Cardiac septum (tissue), 1 donor: ENCODE results near the gene SAXO2. TPM values are rescaled to one million over a fixed set of nuclear protein-coding genes. Genes with fewer than 3 reads are reported as not detected.
"Not testable (repeated sequence)": the region's sequence is repeated elsewhere in the genome, so short reads cannot be mapped to it uniquely, and the experiment has no call there.

ENCODE experiments used
- DNase-seq: peaks from one replicate; pipeline ENCODE4 v3.0.0-alpha.2; 2020; ENCODE audit warnings: low spot score
- intact Hi-C: fragments of 100-400 bp; cut with DNase I; formaldehyde crosslinking; loops from one replicate; pipeline ENCODE4 v1.14.0; 2022
- total RNA-seq: library from RNA; stranded (reverse); fragmentation: NEBNext Ultra II Directional; extraction: Animal tissue kit (Norgen Biotek cat#: 25700); gene quantifications from one replicate; pipeline ENCODE4 v1.2.1, GENCODE V29; 2021
- donor health status: DM: no; HTN: no; CAD: no.

Gene SAXO2
- total RNA-seq, 1 donor from 2014 or later = 3.3 TPM

DNA sequence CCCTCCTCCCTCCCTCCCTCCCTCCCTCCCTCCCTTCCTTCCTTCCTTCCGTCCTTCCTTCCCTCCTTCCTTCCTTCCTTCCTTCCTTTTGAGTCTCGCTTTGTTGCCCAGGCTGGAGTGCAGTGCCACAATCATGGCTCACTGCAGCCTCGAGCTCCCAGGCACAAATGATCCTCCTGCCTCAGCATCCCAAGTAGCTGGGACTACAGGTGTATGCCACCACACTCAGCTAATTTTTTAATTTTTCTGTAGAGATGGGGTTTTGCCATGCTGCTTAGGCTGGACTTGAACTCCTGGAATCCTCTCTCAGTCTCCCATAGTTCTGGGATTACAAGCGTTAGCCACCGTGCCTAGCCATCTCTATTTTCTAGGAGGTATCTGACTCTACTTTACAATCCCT lies 48.7 kb downstream of the SAXO2 start:
- intact Hi-C loops, DNase-seq: not testable (repeated sequence)

DNA sequence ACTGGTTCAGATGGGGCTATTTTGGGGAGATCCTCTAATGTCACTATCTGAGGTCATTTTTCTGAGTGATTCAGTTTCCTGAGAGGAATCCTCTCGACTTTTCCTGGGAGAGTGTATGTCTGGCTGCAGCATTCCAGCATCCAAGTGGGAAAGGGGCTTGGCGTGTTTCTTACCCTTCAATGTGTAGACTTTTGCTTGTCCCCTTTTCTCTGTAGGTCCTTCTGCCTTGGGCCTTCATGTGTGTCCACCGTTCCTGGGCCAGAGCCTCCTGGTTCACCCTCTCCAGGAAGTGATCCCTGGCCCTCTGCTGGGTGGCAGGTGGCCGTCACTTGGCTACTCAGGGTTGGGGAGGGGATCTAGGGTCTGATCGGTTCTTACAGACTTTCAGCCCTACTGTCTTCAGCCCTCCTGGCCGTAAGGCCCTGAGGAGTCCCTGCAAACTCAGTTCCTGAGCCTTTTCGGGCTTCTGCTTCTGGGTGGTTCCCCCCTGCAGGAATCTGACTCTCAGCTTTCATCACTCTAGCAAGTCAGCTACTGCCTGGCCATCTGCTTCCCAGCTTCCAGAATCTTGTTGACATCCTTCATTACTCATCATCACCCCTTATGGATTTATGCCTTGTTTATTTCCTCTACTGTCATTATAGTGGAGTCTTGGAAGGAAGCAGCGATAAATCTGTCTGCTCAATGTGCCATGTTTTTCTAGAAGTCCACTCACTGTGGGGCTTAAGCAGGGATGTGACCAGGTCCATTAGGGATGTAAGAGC lies 50.1 kb downstream of the SAXO2 start:
- intact Hi-C loops = no loop called here
- no peak for DNase-seq

DNA sequence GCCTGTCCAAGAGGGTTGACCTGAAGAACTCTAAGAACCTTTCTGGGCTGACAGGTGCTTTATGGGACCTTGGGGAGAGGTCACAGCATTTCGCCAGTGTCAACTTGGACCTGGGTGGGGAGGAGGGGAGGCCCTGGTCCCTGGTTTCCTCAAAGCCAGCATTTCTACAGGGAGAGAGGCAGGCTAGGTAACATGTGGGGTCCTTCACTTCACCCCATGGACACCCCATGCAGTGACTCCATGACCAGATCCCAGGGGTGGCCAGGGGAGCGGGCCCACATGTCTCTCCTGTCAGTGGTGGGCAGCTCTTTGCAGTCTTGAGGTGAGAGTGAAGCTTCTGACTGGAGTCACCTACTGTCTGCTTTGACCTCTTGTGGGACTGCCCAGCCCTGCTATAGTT lies 50.8 kb downstream of the SAXO2 start:
- intact Hi-C loops = no loop called here
- peak; percentile 33 for DNase-seq

DNA sequence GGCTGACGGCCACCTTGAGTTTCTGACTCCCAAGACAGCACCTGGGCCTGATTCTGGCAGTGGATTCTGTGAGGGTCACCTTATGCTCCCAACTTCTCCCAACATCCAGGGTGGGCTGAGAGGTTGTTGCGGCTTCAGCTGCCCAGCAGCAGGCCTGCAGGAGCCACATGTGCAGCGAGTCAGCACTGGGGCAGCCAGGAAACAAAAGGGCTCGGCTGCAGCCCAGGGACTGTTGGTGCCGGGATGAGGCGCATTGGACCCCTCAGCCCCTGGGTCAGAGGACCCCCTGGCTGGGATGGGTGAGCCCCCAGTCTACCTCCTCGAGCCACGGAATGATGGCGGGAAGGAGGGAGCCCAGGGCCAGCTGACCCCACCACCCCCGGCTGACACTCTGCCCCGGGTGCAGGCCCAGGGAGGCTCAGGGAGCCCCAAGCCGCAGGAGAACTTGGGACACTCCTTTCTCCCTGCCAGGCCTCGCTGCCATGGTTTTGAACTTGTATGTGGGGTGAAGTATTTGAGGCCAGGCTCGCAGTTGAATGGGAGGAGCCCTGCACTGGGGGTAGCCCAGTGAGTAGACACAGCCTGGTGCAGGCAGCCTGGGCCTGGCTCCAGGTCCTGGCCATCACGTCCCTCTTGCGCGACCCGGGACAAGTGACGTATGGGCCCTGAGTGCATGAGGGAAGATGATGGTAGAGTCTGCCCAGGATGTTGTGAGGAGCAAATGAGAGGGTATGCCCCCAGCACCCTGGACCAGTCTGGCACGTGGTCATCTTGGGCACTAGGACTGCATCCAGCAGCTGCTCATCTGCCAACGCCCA lies 51.5 kb downstream of the SAXO2 start:
- peak; percentile 39 for DNase-seq
- intact Hi-C loops = not testable (repeated sequence)

DNA sequence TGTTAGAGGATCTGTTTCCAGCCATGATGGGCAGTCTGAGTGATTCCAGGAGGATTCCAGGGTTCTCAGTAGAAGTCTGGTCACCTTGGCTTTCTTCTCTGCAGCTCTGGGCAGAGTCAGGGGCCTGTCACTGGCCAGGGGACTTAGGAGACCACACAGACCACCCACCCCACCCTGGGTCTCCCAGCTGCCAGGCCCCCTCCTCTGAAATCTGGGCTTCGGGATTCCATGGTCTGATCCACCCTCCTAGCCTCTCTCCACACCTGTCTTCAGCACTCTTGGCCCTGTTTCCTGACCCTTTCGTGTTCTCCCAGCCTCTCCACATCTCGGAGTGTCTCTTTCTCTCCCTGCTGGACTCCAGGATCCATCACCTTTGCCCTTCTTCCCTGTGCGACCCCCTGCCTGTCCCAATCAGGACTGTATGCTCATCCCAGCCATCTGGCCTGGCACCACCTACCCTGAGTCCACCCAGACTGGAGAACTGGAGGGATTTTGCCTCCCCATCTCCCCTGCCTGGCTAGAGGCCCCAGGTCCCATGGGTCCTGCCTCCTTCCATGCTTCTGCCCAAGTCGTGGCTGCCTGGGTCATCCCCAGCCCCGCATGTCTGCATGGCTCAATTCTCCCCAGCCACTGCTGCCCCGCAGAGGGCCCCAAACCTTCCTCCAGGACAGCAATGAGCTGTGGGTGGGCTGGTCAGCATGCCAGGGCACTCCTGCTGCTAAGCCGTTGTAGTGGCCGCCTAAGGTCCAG lies 52.3 kb downstream of the SAXO2 start:
- peak; percentile 35 for DNase-seq
- intact Hi-C loops = no loop called here

DNA sequence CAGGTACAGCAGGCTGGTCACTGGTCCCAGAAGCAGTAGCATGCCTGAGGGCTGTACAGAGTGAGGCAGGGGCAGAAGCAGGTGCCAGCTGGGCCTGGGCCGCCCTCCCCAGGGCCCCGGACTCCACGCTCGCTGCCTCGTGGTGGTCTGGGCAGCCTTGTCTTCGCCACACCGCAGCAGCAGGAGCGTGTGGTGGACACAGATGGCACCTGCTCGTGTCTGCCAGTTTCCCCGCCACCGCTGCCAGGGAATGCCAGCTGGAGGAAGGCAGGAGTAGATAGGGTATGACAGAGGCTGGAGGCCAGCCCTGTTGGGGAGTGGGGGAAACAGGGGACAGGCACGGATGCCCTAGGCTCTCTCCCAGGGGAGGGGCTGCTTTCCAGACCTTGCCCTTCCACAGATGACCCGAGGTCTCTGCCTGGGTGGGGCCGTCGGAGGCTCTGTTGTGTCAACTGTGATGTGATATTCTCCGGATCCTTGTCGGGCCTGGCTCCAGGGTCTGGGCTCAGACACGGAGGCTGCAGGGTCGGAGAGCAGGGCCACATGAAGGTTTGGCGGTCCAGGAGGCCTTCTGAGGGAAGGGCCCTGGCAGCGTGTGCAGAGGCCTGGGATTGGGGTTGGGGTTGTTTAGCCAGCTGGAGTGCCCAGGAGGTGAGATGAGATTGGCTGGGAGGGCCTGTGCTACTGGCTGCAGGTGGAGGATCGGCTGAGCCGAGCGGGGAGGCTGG lies 53.1 kb downstream of the SAXO2 start:
- DNase-seq = peak; percentile 82
- intact Hi-C loops = no loop called here

DNA sequence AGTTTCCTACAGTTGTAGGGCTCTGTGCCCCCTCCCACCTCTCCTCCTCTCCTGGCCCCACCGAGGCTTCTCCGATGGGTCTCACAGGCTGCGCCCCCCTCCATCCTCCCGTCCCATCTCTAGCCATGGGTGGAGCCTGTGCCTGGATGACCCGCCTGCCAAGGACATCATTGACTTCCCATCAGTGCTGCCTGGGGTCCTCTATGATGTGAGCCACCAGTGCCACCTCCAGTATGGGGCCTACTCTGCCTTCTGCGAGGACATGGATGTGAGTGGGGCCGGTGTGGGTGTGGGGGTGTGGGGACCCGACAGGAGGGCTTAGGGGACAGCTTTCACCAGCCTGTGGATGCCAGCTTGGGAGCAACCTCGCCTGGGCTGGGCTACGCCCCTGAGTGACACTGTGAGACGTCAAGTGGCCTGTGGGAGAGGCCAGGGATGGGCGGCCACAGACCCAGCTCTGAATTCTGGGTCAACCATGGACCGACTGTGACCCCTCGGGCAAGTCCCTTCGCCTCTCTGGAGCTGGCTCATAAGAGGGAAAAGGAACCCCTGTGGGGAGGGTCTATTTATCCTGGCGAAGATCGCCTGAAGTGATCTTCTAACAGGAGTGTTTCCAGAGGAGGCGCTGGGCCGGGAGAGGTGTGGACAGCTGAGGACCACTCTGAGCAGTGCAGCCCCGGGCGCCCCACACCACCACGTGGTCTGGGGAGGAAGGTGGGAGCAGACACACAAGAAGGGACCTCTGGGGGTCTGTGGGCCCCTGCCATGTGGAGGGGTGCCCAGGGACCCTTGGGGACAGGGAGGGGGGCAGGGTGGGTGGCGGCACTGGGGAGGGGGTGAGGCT lies 53.9 kb downstream of the SAXO2 start:
- intact Hi-C loops = not testable (repeated sequence)
- peak; percentile 49 for DNase-seq

DNA sequence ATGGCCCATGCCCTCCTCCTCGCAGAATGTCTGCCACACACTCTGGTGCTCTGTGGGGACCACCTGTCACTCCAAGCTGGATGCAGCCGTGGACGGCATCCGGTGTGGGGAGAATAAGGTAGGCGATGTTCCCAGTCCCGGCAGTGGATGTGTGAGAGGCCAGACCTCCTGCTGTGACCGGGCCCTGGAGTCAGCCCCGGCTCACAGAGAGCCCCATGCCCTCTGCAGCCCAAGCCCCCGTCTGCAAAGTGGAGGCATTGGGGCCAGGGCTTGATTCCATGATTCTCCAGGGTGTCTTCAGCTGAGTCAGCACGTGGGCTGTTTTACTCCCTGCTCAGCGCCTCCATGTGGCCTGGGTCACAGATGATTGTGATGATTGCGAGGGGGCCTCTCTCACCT lies 54.5 kb downstream of the SAXO2 start:
- DNase-seq = peak; percentile 71
- intact Hi-C loops = no loop called here

DNA sequence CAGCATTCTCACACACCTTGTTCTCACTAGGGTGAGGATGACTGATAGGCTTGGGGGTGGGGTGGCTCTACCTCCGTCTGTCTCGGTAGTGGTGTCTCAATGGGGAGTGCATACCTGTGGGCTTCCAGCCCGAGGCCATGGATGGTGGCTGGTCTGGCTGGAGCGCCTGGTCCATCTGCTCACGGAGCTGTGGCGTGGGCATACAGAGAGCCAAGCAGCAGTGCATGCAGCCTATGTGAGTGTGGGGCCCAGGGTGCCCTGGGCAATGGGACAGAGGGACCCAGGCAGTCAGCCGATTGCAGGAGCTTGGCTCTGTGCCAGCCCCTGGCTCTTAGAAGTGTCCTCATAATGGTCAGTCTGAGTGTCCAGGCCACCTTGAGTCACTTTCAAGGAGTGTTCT lies 54.9 kb downstream of the SAXO2 start:
- peak; percentile 67 for DNase-seq
- intact Hi-C loops = not testable (repeated sequence)

DNA sequence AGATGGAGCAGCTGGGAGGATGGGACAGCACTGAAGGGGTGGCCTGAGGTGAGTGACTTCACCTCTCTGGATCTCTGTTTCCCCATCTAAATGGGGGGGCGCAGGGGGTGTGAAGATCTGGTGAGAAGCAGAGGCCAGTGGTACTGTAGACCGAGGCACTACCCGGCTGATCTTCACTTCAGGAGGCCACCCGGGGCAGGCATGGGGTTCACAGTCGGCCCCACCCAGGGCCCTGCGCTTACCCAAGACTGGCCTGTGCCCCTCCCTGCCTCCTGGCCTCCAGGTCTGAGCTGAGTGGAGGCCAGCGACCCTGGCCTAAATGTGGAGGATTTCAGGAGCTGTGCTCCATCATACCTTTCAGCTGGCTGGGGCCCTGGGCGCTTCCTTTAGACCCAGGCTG lies 55.7 kb downstream of the SAXO2 start:
- intact Hi-C loops = not testable (repeated sequence)
- DNase-seq = peak; percentile 60

DNA sequence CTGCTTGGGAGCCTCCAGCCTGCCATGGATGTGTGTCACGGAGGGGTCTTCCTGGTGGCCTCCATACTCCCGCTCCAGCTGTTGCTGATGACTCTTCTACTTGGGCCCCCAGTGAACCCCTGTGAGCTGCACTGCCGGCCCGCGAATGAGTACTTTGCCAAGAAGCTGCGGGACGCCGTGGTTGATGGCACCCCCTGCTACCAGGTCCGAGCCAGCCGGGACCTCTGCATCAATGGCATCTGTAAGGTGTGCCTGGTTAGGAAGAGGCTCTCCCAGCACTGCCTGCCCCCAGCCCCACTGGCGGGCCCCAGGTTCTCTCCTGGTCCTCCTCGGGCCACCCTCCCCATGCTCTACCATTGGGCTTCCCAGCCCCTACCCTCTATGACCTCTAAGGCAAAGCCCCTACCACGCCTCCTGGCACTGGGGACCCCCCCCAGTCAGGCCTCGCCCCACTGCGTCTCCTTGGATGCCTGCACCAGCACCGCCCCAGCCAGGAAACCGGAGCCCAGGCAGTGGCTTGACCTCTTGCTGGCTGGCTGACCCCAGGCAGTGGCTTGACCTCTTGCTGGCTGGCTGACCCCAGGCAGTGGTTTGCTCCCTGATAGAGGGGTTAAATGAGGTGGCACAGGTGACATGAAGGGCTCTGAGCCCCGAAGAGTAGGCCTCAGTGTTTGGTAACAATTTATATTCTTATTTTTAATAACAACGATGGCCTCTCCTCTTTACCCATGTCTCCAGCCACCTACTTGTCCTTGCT lies 57.1 kb downstream of the SAXO2 start:
- intact Hi-C loops = not testable (repeated sequence)
- peak; percentile 38 for DNase-seq

DNA sequence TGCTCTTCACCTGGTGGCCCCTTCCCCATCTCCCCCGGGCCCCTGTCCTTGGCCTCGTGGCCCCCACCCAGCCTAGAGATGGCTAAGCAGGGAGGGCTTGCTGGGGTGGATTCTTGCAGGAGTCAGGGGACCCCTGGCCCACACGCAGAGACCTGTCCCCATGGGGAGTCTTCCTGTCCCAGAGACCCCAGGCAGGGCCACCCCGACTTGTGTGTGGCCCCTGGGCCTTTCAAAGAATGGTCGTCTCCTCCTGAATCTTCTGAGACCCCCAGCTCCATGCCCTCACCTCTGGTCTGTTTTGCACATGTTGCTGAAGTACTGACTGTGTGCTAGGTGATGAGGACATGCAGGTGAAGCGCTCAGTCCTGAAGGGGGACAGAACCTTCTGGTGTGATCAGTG lies 58.2 kb downstream of the SAXO2 start:
- peak; percentile 20 for DNase-seq
- intact Hi-C loops = not testable (repeated sequence)

DNA sequence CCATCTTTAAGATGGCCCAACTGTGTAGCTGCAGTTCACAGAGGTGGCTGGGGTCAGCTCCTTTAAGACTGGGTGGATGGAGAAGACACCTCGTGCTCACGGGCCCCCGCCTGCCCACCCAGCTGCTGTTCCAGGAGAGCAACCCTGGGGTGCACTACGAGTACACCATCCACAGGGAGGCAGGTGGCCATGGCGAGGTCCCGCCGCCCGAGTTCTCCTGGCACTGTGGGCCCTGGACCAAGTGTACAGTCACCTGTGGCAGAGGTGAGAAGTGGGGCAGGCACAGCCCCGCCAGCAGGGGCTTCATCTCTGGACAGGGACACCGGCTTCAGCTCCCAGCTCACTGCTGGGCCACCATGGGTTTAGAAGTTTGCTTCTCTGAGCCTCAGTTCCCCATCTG lies 59.9 kb downstream of the SAXO2 start:
- intact Hi-C loops, DNase-seq: not testable (repeated sequence)

DNA sequence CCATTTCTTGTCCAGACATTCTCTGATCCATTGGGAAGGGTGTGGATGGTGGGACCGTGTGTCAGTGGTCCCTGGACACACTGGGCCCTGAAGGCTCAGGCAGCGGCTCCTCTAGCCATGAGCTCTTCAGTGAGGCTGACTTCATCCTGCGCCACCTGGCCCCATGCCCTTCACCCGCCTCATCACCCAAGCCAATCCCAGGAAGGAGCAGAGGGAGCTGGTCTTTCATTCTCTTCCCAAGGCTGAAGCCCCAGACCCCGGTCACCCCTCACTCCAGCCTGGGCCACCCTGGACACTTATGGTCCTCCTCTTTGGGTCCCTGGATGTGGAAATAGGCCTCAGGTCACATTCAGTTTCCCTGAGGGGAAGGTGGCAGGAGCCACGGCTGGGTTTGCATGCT lies 62.2 kb downstream of the SAXO2 start:
- DNase-seq, intact Hi-C loops: not testable (repeated sequence)

DNA sequence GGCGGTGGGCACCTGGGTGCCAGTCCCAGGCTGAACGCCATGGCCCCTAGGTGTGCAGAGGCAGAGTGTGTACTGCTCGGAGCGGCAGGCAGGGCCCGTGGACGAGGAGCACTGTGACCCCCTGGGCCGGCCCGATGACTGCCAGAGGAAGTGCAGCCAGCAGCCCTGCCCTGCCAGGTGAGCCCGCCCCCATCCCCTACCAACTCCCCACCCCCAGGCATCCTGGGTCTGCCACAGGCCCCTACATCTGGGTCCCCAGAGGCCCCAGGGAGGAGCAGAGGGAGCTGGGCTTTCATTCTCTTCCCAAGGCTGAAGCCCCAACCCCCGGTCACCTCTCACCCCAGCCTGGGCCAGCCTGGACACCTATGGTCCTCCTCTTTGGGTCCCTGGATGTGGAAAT lies 63.0 kb downstream of the SAXO2 start:
- intact Hi-C loops, DNase-seq: not testable (repeated sequence)

DNA sequence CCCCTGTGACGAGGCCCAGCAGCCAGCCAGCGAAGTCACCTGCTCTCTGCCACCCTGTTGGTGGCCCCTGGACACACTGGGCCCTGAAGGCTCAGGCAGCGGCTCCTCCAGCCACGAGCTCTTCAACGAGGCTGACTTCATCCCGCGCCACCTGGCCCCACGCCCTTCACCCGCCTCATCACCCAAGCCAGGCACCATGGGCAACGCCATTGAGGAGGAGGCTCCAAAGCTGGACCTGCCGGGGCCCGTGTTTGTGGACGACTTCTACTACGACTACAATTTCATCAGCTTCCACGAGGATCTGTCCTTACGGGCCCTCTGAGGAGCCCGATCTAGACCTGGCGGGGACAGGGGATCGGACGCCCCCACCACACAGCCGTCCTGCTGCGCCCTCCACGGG lies 64.3 kb downstream of the SAXO2 start:
- intact Hi-C loops, DNase-seq: not testable (repeated sequence)

DNA sequence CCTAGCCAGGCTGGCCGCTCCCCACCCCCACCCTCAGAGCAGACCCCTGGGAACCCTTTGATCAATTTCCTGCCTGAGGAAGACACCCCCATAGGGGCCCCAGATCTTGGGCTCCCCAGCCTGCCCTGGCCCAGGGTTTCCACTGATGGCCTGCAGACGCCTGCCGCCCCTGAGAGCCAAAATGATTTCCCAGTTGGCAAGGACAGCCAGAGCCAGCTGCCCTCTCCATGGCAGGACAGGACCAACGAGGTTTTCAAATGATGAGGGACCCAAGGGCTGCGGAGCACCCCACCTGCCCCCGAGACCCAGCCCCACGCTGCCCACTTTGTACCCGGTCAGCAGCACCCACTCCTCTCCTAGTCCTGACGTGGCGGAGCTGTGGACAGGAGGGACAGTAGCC lies 64.8 kb downstream of the SAXO2 start:
- intact Hi-C loops, DNase-seq: not testable (repeated sequence)

DNA sequence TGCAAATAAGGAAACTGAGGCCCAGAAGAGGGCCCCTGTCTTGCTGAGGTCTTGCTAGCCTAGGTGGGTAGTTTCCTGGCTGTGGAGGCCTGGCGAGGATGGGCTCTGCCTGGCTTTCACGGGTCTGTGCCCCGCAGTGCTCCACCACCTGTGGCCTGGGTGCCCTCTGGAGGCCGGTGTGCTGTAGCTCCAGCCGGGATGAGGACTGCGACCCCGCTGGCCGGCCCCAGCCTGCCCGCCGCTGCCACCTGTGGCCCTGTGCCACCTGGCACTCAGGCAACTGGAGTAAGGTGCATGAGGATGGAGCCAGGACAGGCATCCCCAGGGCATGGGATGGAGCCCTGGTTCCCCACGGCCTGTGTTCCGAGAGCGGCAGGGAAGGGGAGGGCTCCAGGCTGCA lies 66.4 kb downstream of the SAXO2 start:
- DNase-seq, intact Hi-C loops: not testable (repeated sequence)
